ENCODE results near the gene ARHGDIG.
"Not testable (repeated sequence)": the region's sequence is repeated elsewhere in the genome, so short reads cannot be mapped to it uniquely, and the experiment has no call there.

ARHGDIG gene

GRCh38 chr16:280552-280951 lies at the start of gene ARHGDIG:
TSS of gene ARHGDIG (plus strand) at chr16:280591. CDS start at chr16:280681, 90 bp downstream.
- no peak for DNase-seq (ENCODE audit: low read depth in 2 of 2)

DNA sequence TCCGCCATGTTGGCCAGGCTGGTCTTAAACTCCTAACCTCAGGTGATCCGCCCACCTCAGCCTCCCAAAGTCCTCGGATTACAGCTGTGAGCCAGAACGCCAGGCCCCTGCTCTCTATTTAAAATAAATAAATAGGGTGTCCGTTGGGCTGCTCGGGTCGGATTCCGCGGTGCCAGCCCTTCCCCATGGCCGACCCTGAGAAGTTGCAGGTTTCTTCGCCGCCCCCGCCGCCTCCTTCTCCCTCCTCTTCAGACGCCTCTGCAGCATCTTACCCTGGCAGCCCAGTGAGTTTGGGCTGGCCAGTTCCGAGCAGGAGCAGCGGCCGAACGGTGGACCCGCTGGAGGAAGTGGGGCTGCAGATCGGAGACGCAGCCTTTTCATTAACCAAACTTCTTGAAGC lies 49.4 kb upstream of the ARHGDIG start:
- no peak for DNase-seq (ENCODE audit: low read depth in 2 of 2)

- DNase-seq (ENCODE audit: low read depth in 2 of 2): peak; percentile 90 to 97
Measured at GRCh38 chr16:234468-235305, 45.7 kb upstream of the ARHGDIG start, which contains the start of gene FAM234A. TSS of gene FAM234A (plus strand) at chr16:234821. CDS start at chr16:254414, 19,593 bp downstream.

DNA sequence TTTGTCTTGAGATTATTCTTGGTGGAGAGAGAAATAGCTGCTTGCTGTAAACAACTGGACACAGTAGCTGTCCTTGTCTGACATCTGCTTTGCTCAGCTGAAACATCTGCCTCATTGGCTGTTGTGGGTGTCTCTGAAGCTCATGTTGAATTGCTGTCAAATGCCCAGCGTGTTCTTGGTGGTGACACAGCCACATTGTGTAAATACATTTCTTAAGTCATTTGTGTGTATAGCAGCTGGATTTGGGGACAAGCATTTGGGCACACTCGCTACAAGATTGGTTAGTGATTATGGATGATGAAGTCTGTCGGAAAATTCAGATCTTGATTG lies 40.5 kb upstream of the ARHGDIG start:
- DNase-seq (ENCODE audit: low read depth in 2 of 2): no peak

- no peak for DNase-seq (ENCODE audit: low read depth in 2 of 2)
Measured at GRCh38 chr16:240559-240958, 39.8 kb upstream of the ARHGDIG start.

- no peak for DNase-seq (ENCODE audit: low read depth in 2 of 2)
Measured at GRCh38 chr16:242281-242680, 38.1 kb upstream of the ARHGDIG start.

- no peak for DNase-seq (ENCODE audit: low read depth in 2 of 2)
Measured at GRCh38 chr16:243348-243747, 37.0 kb upstream of the ARHGDIG start.

- DNase-seq (ENCODE audit: low read depth in 2 of 2): no peak
Measured at GRCh38 chr16:245105-245504, 35.3 kb upstream of the ARHGDIG start.

DNA sequence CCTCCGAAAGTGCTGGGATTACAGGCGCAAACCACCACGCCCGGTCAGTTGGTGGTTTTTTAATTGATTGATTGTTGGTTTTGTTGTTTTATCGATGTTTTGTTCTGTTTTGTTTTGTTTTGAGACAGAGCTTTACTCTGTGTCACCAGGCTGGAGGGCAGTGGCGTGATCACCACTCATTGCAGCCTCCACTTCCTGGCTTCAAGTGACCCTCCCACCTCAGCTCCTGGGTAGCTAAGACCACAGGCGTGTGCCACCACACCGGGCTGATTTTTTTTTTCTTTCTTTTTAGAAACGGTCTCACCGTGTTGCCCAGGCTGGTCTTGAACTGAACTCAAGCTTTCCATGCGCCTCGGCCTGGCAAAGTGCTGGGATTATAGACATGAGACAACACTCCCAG lies 33.4 kb upstream of the ARHGDIG start:
- no peak for DNase-seq (ENCODE audit: low read depth in 2 of 2)

GRCh38 chr16:249431-249830 lies 31.0 kb upstream of the ARHGDIG start:
- DNase-seq (ENCODE audit: low read depth in 2 of 2): no peak

DNA sequence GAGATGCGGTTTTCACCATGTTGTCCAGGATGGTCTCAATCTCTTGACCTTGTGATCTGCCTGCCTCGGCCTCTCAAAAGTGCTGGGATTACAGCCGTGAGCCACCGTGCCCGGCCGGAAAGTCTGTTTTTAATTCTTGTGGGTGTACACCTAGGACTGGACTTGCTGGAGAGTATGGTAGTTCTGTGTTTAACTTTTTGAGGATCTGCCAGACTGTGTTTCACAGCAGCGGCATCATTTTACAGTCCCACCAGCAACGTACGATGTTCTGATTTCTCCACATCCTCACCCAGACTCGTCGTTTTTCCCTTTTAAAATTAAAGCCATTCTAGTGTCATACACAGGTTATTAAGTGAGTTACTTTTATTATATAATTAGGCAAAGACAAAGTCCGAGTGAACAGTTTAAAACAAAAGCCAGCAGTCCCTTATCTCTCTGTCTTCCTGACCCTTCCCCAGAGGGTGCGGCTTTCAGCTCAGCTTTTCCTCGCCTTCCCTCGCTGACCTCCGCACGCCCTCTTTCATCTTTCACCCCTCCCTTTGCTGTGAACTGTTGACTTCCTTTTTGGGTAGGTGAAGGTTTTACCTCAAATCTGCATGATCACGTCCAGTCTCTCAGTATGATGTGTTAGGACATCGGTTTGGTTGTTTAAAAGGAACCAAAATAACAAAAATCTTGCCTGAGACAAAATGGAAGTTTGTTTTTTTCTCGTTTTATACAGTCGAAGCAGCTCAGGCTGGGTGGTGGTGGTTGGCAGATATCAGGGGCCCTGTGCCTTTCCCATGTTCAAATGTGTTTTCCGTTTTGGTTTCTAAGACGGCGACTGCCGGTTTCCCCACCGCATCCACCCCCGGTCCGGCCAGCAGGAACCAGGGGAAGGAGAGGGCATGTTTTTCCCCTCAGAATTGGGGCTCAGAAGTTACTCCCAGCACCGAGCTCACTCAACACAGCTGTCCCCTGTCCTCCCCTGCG lies 27.7 kb upstream of the ARHGDIG start:
- peak in 1 of 2 donors; percentile 14 for DNase-seq (ENCODE audit: low read depth in 2 of 2)

DNA sequence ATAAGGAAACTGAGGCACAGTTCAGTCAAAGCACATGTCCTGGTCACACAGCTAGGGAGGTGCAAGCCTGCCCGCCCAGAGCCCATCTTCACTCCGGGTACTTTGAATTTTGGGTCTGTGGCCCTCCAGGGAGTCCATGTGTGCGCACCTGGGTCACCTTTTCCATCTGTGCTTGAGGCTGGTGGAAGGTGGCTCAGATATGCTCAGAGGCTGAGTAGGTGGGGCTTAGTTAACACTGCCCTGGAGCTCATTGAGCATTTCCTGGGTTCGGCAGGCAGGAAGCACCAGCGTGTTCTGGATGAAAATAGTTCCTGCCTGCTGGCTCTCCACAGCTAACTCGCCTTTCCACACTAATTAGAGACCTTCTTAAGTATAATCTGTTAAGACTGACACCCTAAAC lies 26.6 kb upstream of the ARHGDIG start:
- DNase-seq (ENCODE audit: low read depth in 2 of 2): no peak

GRCh38 chr16:254461-254860 lies 25.9 kb upstream of the ARHGDIG start:
- no peak for DNase-seq (ENCODE audit: low read depth in 2 of 2)

DNA sequence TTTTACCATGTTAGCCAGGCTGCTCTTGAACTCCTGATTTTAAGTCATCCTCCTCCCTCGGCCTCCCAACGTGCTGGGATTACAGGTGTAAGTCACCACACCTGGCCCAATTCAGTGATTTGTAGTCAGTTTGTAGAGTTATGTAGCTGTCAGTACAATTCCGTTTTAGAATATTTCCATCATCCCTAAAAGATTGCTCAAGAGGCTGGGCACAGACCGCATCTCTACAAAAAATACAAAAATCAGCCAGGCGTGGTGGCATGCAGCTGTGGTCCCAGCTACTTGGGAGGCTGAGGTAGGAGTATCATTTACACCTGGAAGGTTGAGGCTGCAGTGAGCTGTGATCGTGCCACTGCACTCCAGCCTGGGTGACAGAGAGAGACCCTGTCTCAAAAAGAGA lies 25.2 kb upstream of the ARHGDIG start:
- DNase-seq (ENCODE audit: low read depth in 2 of 2): no peak

GRCh38 chr16:258091-258490 lies 22.3 kb upstream of the ARHGDIG start:
- not testable (repeated sequence) for DNase-seq (ENCODE audit: low read depth in 2 of 2)

DNA sequence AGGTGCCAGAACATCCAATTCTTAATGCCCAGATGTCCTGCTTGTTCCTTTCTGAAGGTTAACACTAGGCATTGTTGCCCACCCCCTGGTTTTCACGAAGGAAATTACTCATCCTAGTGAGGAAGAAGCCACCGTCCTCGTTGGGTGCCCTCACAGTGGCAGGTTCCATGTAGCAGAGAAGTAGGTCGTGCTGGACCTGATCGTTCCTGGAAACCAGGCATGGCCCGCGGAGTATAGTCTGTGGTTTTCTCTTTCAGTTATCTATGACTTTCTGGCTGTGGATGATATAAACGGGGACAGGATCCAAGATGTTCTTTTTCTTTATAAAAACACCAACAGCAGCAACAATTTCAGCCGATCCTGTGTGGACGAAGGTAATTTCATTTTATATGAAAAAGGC lies 21.2 kb upstream of the ARHGDIG start:
- DNase-seq (ENCODE audit: low read depth in 2 of 2): no peak

GRCh38 chr16:259814-260253 lies 20.6 kb upstream of the ARHGDIG start:
- no peak for DNase-seq (ENCODE audit: low read depth in 2 of 2)

DNA sequence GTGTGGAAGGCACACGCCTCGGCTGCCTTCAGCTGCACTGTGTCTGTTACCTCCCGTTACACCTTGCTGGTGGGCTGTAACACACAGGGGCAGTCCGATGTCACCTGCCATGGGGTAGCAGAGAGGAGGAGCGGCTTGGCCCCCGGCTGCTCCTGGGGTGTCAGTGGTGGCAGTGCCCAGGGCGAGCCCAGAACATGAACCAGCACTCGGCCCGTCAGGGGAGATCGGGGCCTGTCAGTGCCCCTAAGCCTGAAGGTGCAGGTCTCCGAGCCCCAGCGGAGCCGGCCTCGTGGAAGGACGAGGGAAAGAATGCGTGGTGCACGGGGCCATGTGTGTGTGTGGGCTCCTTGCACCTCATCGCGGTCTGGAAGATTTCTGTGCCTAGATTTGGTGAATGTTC lies 20.1 kb upstream of the ARHGDIG start:
- no peak for DNase-seq (ENCODE audit: low read depth in 2 of 2)

DNA sequence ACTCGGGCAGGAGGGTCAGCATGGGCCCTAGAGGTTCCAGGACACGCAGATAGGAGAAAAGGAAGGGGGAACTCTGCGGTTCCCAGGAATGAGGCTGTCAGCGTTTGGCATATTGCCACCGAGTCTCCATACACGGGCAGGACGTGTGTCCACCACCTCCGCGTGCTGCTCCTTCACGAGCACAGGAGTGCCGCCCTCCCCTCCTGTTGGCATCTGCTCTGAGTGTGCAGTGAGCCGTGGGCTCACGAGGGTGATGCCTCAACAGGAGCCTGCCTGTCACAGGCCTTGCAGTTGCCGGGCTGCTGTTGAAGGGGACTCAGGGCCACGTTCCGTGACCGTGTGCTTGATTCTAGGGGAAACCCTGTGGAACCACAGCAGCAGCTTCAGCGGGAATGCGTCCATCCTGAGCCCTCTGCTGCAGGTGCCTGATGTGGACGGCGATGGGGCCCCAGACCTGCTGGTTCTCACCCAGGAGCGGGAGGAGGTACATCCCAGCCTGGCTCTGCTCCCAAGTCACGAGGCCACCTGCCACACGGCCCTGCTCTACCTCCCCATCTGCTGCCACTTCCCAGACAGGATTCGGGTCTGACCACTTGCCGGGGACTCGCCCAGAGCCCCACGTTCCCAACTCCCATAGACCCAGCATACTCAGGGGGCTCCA lies 19.2 kb upstream of the ARHGDIG start:
- DNase-seq (ENCODE audit: low read depth in 2 of 2): no peak

DNA sequence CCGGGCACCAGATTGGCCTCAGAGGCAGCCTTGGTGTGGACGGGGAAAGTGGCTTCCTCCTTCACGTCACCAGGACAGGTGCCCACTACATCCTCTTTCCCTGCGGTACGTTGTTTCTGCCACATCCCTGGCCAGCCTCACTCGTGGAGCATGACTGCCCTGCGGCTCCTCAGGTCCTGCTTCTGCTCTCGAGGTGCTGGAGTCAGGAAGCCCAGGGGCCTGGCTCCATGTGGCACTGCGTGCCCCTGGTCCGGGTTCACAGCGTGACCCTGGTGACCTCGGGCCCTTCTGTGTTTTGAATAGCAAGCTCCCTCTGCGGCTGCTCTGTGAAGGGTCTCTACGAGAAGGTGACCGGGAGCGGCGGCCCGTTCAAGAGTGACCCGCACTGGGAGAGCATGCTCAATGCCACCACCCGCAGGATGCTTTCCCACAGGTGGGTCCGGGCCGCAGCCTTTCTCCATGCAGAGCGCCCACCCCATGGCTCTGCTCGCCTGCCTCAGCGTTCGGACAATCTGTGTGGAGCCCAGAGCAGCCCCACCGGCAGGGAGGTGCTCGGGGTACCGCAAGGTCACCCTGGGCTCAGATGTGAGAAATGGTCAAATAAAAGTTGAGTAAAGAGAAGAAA lies 18.2 kb upstream of the ARHGDIG start:
- no peak for DNase-seq (ENCODE audit: low read depth in 2 of 2)

DNA sequence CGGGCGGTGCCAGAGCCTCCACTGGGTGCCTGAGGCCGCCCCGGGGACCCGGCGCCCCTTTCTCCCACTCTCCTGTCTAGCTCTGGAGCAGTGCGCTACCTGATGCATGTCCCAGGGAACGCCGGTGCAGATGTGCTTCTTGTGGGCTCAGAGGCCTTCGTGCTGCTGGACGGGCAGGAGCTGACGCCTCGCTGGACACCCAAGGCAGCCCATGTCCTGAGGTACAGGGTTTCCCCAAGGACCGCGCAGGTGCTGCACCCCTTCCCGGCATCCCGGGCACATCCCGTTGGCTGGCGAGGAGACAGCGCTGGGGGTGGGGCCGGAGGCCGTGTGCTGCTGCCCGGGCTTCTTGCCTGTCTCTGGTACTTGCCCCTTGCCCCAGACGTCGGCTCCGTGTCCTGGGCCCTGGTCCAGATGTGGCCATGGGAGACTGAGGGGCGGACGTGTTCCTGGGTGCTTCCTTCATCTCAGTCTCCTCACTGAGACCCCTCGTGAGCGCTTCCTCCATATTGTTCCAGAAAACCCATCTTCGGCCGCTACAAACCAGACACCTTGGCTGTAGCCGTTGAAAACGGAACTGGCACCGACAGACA lies 17.1 kb upstream of the ARHGDIG start:
- no peak for DNase-seq (ENCODE audit: low read depth in 2 of 2)

All from stimulated activated CD8-positive, alpha-beta memory T cell treated with anti-CD3 and anti-CD28 coated beads, Interleukin-2, amount 100 ng/mL, for 48 hours (primary cell).